H9 (cell line): Measurements from ENCODE around the gene FDX1. TPM values are rescaled to one million over a fixed set of nuclear protein-coding genes. Genes with fewer than 3 reads are reported as not detected.

Experiments
- DNase-seq: peaks from one replicate; pipeline ENCODE4 v3.0.0-alpha.2; 2017
- H2AFZ ChIP-seq: one replicate; pipeline ENCODE4 v1.6.1; 2013; ENCODE audit warnings: mild to moderate bottlenecking, low read length, control low read depth, moderate library complexity
- H2AK5ac ChIP-seq: 2 replicates; pipeline ENCODE4 v1.6.1; 2013; ENCODE audit warnings: low read length, control low read depth, mixed read lengths; ENCODE audit not compliant: insufficient read length
- H2BK120ac ChIP-seq: one replicate; pipeline ENCODE4 v1.6.1; 2013; ENCODE audit warnings: low read depth, mild to moderate bottlenecking, low read length, control low read depth, inconsistent platforms; ENCODE audit not compliant: poor library complexity, severe bottlenecking
- H2BK12ac ChIP-seq: 2 replicates; pipeline ENCODE4 v1.6.1; 2013; ENCODE audit warnings: low read length, control low read depth, mixed read lengths, low read depth; ENCODE audit not compliant: insufficient read length
- H2BK15ac ChIP-seq: 2 replicates; pipeline ENCODE4 v1.6.1; 2013; ENCODE audit warnings: low read depth, low read length, control low read depth
- H2BK20ac ChIP-seq: one replicate; pipeline ENCODE4 v1.6.1; 2013; ENCODE audit warnings: low read depth, mild to moderate bottlenecking, low read length, control low read depth, inconsistent platforms; ENCODE audit not compliant: poor library complexity, severe bottlenecking
- H2BK5ac ChIP-seq: 2 replicates; pipeline ENCODE4 v1.6.1; 2013; ENCODE audit warnings: low read length, control low read depth, mixed read lengths; ENCODE audit not compliant: insufficient read length
- H3K14ac ChIP-seq: 2 replicates; pipeline ENCODE4 v1.6.1; 2013; ENCODE audit warnings: low read length, control low read depth; ENCODE audit not compliant: insufficient read depth
- H3K18ac ChIP-seq: 2 replicates; pipeline ENCODE4 v1.6.1; 2013; ENCODE audit warnings: low read depth, mild to moderate bottlenecking, mixed read lengths, low read length, control low read depth; ENCODE audit not compliant: insufficient read length
- H3K23ac ChIP-seq: 2 replicates; pipeline ENCODE4 v1.6.1; 2013; ENCODE audit warnings: low read length, control low read depth, mixed read lengths, low read depth; ENCODE audit not compliant: insufficient read length
- H3K23me2 ChIP-seq: 2 replicates; pipeline ENCODE4 v1.6.1; 2013; ENCODE audit warnings: low read depth, mild to moderate bottlenecking, mixed read lengths, low read length, control low read depth; ENCODE audit not compliant: insufficient read length, poor library complexity, severe bottlenecking
- H3K27ac ChIP-seq: 2 replicates; pipeline ENCODE4 v1.5.1; 2013; ENCODE audit warnings: low read length, control low read depth, mixed read lengths, low read depth; ENCODE audit not compliant: insufficient read length
- H3K27me3 ChIP-seq: 2 replicates; pipeline ENCODE4 v1.6.1; 2013; ENCODE audit warnings: low read length, control low read depth, inconsistent platforms; ENCODE audit not compliant: insufficient read depth
- H3K4ac ChIP-seq: 2 replicates; pipeline ENCODE4 v1.6.1; 2013; ENCODE audit warnings: low read depth, mild to moderate bottlenecking, control low read depth, inconsistent platforms, low read length, moderate library complexity
- H3K4me1 ChIP-seq: 2 replicates; pipeline ENCODE4 v1.6.1; 2013; ENCODE audit warnings: low read length, control low read depth, inconsistent platforms; ENCODE audit not compliant: insufficient read depth
- H3K4me2 ChIP-seq: 2 replicates; pipeline ENCODE4 v1.6.1; 2013; ENCODE audit warnings: low read length, control low read depth, mixed read lengths; ENCODE audit not compliant: insufficient read length, insufficient read depth
- H3K56ac ChIP-seq: 2 replicates; pipeline ENCODE4 v1.6.1; 2013; ENCODE audit warnings: low read depth, mild to moderate bottlenecking, mixed read lengths, low read length, control low read depth; ENCODE audit not compliant: insufficient read length
- H3K79me1 ChIP-seq: 2 replicates; pipeline ENCODE4 v1.6.1; 2013; ENCODE audit warnings: low read depth, mild to moderate bottlenecking, moderate library complexity, low read length, control low read depth, inconsistent platforms; ENCODE audit not compliant: insufficient read depth, poor library complexity, severe bottlenecking
- H3K79me2 ChIP-seq: 2 replicates; pipeline ENCODE4 v1.6.1; 2013; ENCODE audit warnings: low read length, control low read depth, inconsistent platforms; ENCODE audit not compliant: insufficient read depth
- H3K9ac ChIP-seq: 2 replicates; pipeline ENCODE4 v1.6.1; 2013; ENCODE audit warnings: low read length, control low read depth, mixed read lengths; ENCODE audit not compliant: insufficient read length; ENCODE audit errors: extremely low read depth
- H3K9me3 ChIP-seq: one replicate; pipeline ENCODE4 v1.6.1; 2013; ENCODE audit warnings: low read depth, low read length, inconsistent platforms; ENCODE audit not compliant: control insufficient read depth
- H3T11ph ChIP-seq: one replicate; pipeline ENCODE4 v1.6.1; 2013; ENCODE audit warnings: mild to moderate bottlenecking, low read length, control low read depth, inconsistent platforms
- H4K20me1 ChIP-seq: one replicate; pipeline ENCODE4 v1.6.1; 2013; ENCODE audit not compliant: control insufficient read depth, insufficient read length, insufficient read depth
- H4K5ac ChIP-seq: 2 replicates; pipeline ENCODE4 v1.6.1; 2013; ENCODE audit warnings: low read depth, mild to moderate bottlenecking, mixed read lengths, low read length, control low read depth; ENCODE audit not compliant: insufficient read length
- H4K8ac ChIP-seq: replicated peaks from 2 replicates; pipeline ENCODE4 v1.6.1; 2013; ENCODE audit warnings: low read length, control low read depth, mixed read lengths, low read depth; ENCODE audit not compliant: insufficient read length
- H4K91ac ChIP-seq: 2 replicates; pipeline ENCODE4 v1.6.1; 2013; ENCODE audit warnings: low read depth, mild to moderate bottlenecking, moderate library complexity, mixed read lengths, low read length, control low read depth; ENCODE audit not compliant: insufficient read length
- H3K27ac Mint-ChIP-seq, 3 experiments: 2 replicates in 2 of 3; 3 replicates in 1 of 3; pipeline ENCODE4 v1.8.0; 2020 to 2021; ENCODE audit warnings: mixed read lengths in 3 of 3, mild to moderate bottlenecking in 1 of 3, moderate library complexity in 1 of 3
- H3K27me3 Mint-ChIP-seq: 2 replicates; pipeline ENCODE4 v1.8.0; 2021; ENCODE audit warnings: low read depth, mild to moderate bottlenecking, moderate library complexity, mixed read lengths
- H3K36me3 Mint-ChIP-seq, 3 experiments: 2 replicates in 2 of 3; 3 replicates in 1 of 3; pipeline ENCODE4 v1.8.0; 2020 to 2021; ENCODE audit warnings: low read depth in 3 of 3, mixed read lengths in 3 of 3; ENCODE audit not compliant: insufficient read depth in 1 of 3
- H3K4me1 Mint-ChIP-seq, 2 experiments: 2 replicates each; pipeline ENCODE4 v1.8.0; 2020; ENCODE audit warnings: mixed read lengths in 2 of 2
- H3K4me3 Mint-ChIP-seq, 2 experiments: 2 replicates in 1 of 2; 3 replicates in 1 of 2; pipeline ENCODE4 v1.8.0; 2020 to 2021; ENCODE audit warnings: mild to moderate bottlenecking in 2 of 2, mixed read lengths in 2 of 2, moderate library complexity in 1 of 2
- H3K9me3 Mint-ChIP-seq, 2 experiments: 2 replicates in 1 of 2; 3 replicates in 1 of 2; pipeline ENCODE4 v1.8.0; 2020; ENCODE audit warnings: mild to moderate bottlenecking in 2 of 2, mixed read lengths in 2 of 2, moderate library complexity in 1 of 2
- CTCF ChIP-seq: fragments of 200-600 bp; sonication (generic); conservative IDR thresholded peaks from 3 replicates; pipeline ENCODE4 v1.8.0; 2021; ENCODE audit warnings: antibody characterized with exemption, mild to moderate bottlenecking
- WGBS: extraction: QIAGEN DNeasy Blood & Tissue Kit; methylation state at CpG from one replicate; pipeline ENCODE4 v1.1.7; 2013; ENCODE audit warnings: missing lambda C conversion rate, low lambda C conversion rate, mixed read lengths; ENCODE audit not compliant: insufficient read length; ENCODE audit errors: extremely low coverage; 5-methylcytosine and 5-hydroxymethylcytosine counted together
- total RNA-seq: library from RNA; stranded (reverse); gene quantifications from 2 replicates; pipeline ENCODE4 v1.2.1, GENCODE V29; 2021

FDX1 gene
- total RNA-seq, 1 experiment from 2014 or later, result 10.1 TPM

GRCh38 chr11:110422306-110422905 lies 7.3 kb upstream of the FDX1 start:
- Histone ChIP-seq H2AK5ac (no peak overlapping the region), H2BK15ac (no peak overlapping the region), H3K56ac (no peak overlapping the region), H3K9me3 (no peaks in the 10 kb centered on the region), H2AFZ (no peak overlapping the region), H3K14ac (no peak overlapping the region), H4K8ac (no peak overlapping the region), H2BK12ac (no peak overlapping the region), H3K4me2 (no peak overlapping the region), H3K23ac (no peak overlapping the region), H3K27me3 (no peaks in the 10 kb centered on the region), H2BK20ac (no peak overlapping the region), H2BK5ac (no peak overlapping the region), H3K27ac (no peak overlapping the region), H3T11ph (no peak overlapping the region), H3K18ac (no peak overlapping the region), H3K79me2 (no peaks in the 10 kb centered on the region), H3K23me2 (no peaks in the 10 kb centered on the region), H4K91ac (no peak overlapping the region), H3K9ac (no peak overlapping the region), H3K4ac (no peak overlapping the region), H3K79me1 (no peaks in the 10 kb centered on the region), H4K20me1 (no peaks in the 10 kb centered on the region), H2BK120ac (no peak overlapping the region), H4K5ac (no peak overlapping the region), H3K4me1 (no peaks in the 10 kb centered on the region)
- H3K9me3 Mint-ChIP-seq, result peaks cover 14 to 34% of the 10 kb centered on the region in 2 experiments
- H3K4me3 Mint-ChIP-seq, result no peak overlapping the region
- no peak for DNase-seq
- H3K27ac Mint-ChIP-seq, result no peak overlapping the region
- TF ChIP-seq CTCF, result no peak
- peaks cover 8 to 21% (median 9%) of the 10 kb centered on the region in 3 experiments; a peak in 6 of 7 replicates for H3K36me3 Mint-ChIP-seq
- peaks cover 11 to 12% of the 10 kb centered on the region in 2 experiments for H3K4me1 Mint-ChIP-seq
- no CpG with 5 or more reads among the region's 2 CpGs for WGBS
- H3K27me3 Mint-ChIP-seq, result no peaks in the 10 kb centered on the region; the same call in 1 of the 2 replicates
